PC-3 (cell line): ENCODE measurements around the gene KIAA0513. TPM values are rescaled to one million over a fixed set of nuclear protein-coding genes. Genes with fewer than 3 reads are reported as not detected.
A peak's percentile ranks its signal among the peaks of the same experiment; 100 is the strongest.

Experiments used
- ATAC-seq: fragments of 200-7000 bp; cut with Tn5 transposase; 2 replicates; pipeline ENCODE4 v1.9.1; 2020; ENCODE audit warnings: mild to moderate bottlenecking, moderate library complexity
- BruUV-seq: library from RNA; stranded (reverse); fragments of 400-500 nt; replicated peaks from 2 replicates; lab custom pipeline; 2021; lab: Mats Ljungman, UMichigan
- CTCF ChIA-PET: fragments of 300-600 bp; sonication (Branson Sonifier 250); formaldehyde crosslinking; loops from one replicate; lab custom pipeline; 2022; ENCODE audit warnings: antibody characterized with exemption; lab: Charles Lee
- POLR2A ChIA-PET: fragments of 300-600 bp; sonication (Branson Sonifier 250); formaldehyde crosslinking; loops from one replicate; lab custom pipeline; 2022; ENCODE audit warnings: antibody characterized with exemption; ENCODE audit not compliant: unreplicated experiment; lab: Charles Lee
- DNase-seq: peaks from one replicate; pipeline ENCODE4 v3.0.0-alpha.2; 2015
- H2AFZ ChIP-seq: fragments of 300-600 bp; sonication (generic); 2 replicates; pipeline ENCODE4 v1.6.0; 2016; ENCODE audit warnings: antibody characterized with exemption, low read length
- H3F3A ChIP-seq: fragments of 300-600 bp; sonication (generic); one replicate; pipeline ENCODE4 v1.6.0; 2017; ENCODE audit warnings: antibody characterized with exemption, low read length, control low read depth, mild to moderate bottlenecking; ENCODE audit not compliant: unreplicated experiment
- H3K27ac ChIP-seq: fragments of 300-600 bp; sonication (generic); 2 replicates; pipeline ENCODE4 v1.5.1; 2016; ENCODE audit warnings: mild to moderate bottlenecking, low read length
- H3K27me3 ChIP-seq: fragments of 300-600 bp; sonication (generic); 2 replicates; pipeline ENCODE4 v1.6.1; 2016; ENCODE audit warnings: low read length, mixed read lengths
- H3K36me3 ChIP-seq: fragments of 300-600 bp; sonication (generic); 2 replicates; pipeline ENCODE4 v1.6.1; 2016; ENCODE audit warnings: low read depth, mixed run types, low read length, mixed read lengths
- H3K4me1 ChIP-seq: fragments of 300-600 bp; sonication (generic); 2 replicates; pipeline ENCODE4 v1.5.1; 2016; ENCODE audit warnings: low read length; ENCODE audit not compliant: insufficient read depth
- H3K4me2 ChIP-seq: fragments of 300-600 bp; sonication (generic); 2 replicates; pipeline ENCODE4 v1.6.0; 2016; ENCODE audit warnings: low read length
- H3K4me3 ChIP-seq: fragments of 300-600 bp; sonication (generic); 2 replicates; pipeline ENCODE4 v1.5.1; 2016; ENCODE audit warnings: mild to moderate bottlenecking, low read length, mixed read lengths
- H3K79me2 ChIP-seq: fragments of 300-600 bp; sonication (generic); 2 replicates; pipeline ENCODE4 v1.6.1; 2017; ENCODE audit warnings: low read length, mixed read lengths
- H3K9ac ChIP-seq: fragments of 300-600 bp; sonication (generic); 2 replicates; pipeline ENCODE4 v1.6.0; 2016; ENCODE audit warnings: mild to moderate bottlenecking, low read length
- H3K9me2 ChIP-seq: fragments of 300-600 bp; sonication (generic); replicated peaks from 2 replicates; pipeline ENCODE4 v1.6.1; 2016; ENCODE audit warnings: mixed run types, low read length, mixed read lengths
- H3K9me3 ChIP-seq: fragments of 300-600 bp; sonication (generic); 2 replicates; pipeline ENCODE4 v1.6.1; 2016; ENCODE audit warnings: low read length, mixed read lengths
- H4K20me1 ChIP-seq: fragments of 300-600 bp; sonication (generic); 2 replicates; pipeline ENCODE4 v1.6.1; 2016; ENCODE audit warnings: low read length, mixed read lengths
- EZH2 ChIP-seq: fragments of 300-600 bp; sonication (generic); IDR thresholded peaks from one replicate; pipeline ENCODE4 v1.6.1; 2017; ENCODE audit warnings: antibody characterized with exemption, mild to moderate bottlenecking, low read length; ENCODE audit not compliant: unreplicated experiment
- EZH2phosphoT487 ChIP-seq: fragments of 300-600 bp; sonication (generic); IDR thresholded peaks from 2 replicates; pipeline ENCODE4 v1.6.1; 2018; ENCODE audit warnings: mild to moderate bottlenecking, antibody characterized with exemption, low read length, borderline replicate concordance
- intact Hi-C: fragments of 100-400 bp; cut with micrococcal nuclease; formaldehyde crosslinking; loops from 2 replicates; pipeline ENCODE4 v1.9.0; 2023
- total RNA-seq: library from RNA; depleted of rRNA; stranded (reverse); fragments of >200 nt; gene quantifications from 2 replicates; pipeline ENCODE4 v1.2.3, GENCODE V29; 2014
- TF ChIP-seq, protein P1 (sequence below): fragments of 300-600 bp; sonication (generic); conservative IDR thresholded peaks from 2 replicates; pipeline ENCODE4 v1.5.1; 2017; ENCODE audit warnings: antibody characterized with exemption, low read depth, mild to moderate bottlenecking, low read length

The KIAA0513 gene
- total RNA-seq, 1 experiment from 2014 or later: 7.8 TPM

DNA sequence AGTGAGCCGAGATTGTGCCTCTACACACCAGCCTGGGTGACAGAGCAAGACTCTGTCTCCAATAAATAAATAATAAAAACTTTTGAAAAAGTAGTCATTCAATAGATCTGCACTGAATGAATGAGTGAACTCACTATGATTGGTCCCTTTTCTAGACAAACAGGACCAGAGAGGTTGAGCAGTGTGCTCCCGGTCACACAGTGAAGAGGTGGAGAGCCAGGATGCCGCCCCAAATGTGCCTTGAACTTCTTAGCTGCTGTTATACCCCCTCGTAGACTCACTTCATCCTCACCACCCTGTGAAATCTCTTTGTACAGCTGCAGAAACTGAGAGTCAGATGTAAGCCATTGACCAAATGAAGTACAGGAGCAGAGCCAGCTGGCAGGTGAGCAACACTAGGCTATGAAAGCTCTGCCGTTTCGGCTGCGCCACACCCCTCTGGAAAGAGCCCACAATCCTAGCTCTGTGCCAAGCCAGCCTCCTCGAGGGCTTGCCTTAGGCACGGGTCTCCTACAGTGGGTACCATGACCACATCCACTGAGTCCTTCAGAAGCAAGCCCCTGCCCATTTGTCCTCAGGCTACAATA, 7.8 kb upstream of the KIAA0513 start:
- Histone ChIP-seq H3K4me2 (no peak overlapping the region), H3K9me3 (no peaks in the 10 kb centered on the region), H3K27ac (no peak overlapping the region), H3K79me2 (no peaks in the 10 kb centered on the region), H3K4me1 (0 out of 2 replicates have a peak, but pooled peaks cover 3% of the 10 kb centered on the region), H3K9ac (no peak overlapping the region), H3K9me2 (no peaks in the 10 kb centered on the region), H3K27me3 (no peaks in the 10 kb centered on the region), H2AFZ (no peak overlapping the region), H3K36me3 (no peaks in the 10 kb centered on the region), H3K4me3 (no peak overlapping the region), H4K20me1 (no peaks in the 10 kb centered on the region), H3F3A (no peaks in the 10 kb centered on the region)
- POLR2A ChIA-PET: no interaction called here
- intact Hi-C loops: no loop called here
- CTCF ChIA-PET: no interaction called here
- ATAC-seq (0 out of 2 replicates have a peak, but pooled peaks have one; percentile 42), DNase-seq (no peak)
- TF ChIP-seq EZH2 (no peak), EZH2phosphoT487 (no peak)
- TF ChIP-seq, protein P1, sequence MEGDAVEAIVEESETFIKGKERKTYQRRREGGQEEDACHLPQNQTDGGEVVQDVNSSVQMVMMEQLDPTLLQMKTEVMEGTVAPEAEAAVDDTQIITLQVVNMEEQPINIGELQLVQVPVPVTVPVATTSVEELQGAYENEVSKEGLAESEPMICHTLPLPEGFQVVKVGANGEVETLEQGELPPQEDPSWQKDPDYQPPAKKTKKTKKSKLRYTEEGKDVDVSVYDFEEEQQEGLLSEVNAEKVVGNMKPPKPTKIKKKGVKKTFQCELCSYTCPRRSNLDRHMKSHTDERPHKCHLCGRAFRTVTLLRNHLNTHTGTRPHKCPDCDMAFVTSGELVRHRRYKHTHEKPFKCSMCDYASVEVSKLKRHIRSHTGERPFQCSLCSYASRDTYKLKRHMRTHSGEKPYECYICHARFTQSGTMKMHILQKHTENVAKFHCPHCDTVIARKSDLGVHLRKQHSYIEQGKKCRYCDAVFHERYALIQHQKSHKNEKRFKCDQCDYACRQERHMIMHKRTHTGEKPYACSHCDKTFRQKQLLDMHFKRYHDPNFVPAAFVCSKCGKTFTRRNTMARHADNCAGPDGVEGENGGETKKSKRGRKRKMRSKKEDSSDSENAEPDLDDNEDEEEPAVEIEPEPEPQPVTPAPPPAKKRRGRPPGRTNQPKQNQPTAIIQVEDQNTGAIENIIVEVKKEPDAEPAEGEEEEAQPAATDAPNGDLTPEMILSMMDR: no peak
- BruUV-seq: no TSS peak

DNA sequence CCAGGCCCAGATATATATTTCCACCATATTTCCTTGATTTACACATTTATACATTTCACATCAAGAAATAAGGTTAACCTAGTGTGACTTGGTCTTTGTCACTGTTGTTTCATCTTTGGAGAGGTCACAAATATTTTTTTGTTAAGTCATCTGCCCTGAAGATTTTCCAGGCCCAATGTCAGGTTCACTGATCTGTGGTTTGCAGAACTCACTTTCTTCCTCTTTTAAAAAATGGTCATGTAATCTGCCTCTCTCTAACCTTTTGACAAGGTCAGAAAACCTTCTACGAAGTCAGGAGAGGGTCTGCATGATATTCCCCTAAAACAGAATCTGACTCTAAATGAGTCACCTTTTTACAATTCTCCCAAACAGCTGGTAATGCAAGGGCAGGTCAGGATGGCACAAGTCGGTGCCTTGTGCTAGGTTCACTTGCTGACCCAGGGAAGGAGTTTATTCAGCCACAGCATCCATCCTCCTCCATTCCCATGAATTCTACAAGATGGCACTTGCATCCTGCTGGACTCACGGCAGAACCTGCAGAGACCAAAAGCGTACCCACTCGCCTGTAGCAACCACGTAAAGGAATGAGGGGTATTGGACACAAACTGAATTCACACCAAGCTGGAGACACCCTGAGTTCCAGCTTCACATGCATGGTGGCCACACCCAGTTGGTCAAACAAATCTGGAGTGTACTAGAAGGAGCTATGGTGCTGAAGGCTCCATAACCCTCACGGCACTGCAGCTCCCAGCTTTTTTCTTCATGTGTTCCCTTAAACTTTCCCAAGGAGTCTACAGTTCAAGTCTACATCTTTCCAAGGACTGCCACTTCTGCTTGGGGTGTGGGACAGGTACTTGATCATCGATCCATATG, 1.6 kb upstream of the KIAA0513 start:
- BruUV-seq: no TSS peak
- Histone ChIP-seq H3K4me1 (peaks cover 39% of the 10 kb centered on the region), H3K4me3 (peak overlapping the region; percentile 79; the same call in 1 of the 2 replicates), H4K20me1 (no peaks in the 10 kb centered on the region), H3K9me3 (no peaks in the 10 kb centered on the region), H3K27me3 (no peaks in the 10 kb centered on the region), H2AFZ (no peak overlapping the region), H3K9ac (no peak overlapping the region), H3K4me2 (peak overlapping the region; percentile 89; the same call in 1 of the 2 replicates), H3K79me2 (0 out of 2 replicates have a peak, but pooled peaks cover 4% of the 10 kb centered on the region), H3K27ac (no peak overlapping the region), H3K36me3 (no peaks in the 10 kb centered on the region), H3K9me2 (no peaks in the 10 kb centered on the region), H3F3A (no peaks in the 10 kb centered on the region)
- intact Hi-C loops: loop anchor here (2.0 kb wide), 1 partner anchor 31 kb away; no protein-coding TSS in a partner anchor
- ATAC-seq (no peak), DNase-seq (no peak)
- ChIA-PET POLR2A (no interaction called here), CTCF (no interaction called here)
- TF ChIP-seq, protein P1: no peak
- no peak for TF ChIP-seq EZH2phosphoT487
- no peak for TF ChIP-seq EZH2
